Fibroblast of lung (primary cell): ENCODE data around the gene GOLM1. TPM values are rescaled to one million over a fixed set of nuclear protein-coding genes. Genes with fewer than 3 reads are reported as not detected.

ENCODE experiments used
- DNase-seq, 2 donors: peaks; one replicate each; pipeline versions ENCODE4 v3.0.0 to v3.0.0-alpha.2; 2010; ENCODE audit warnings: low read depth in 2 of 2
- H2AFZ ChIP-seq: 2 replicates; pipeline ENCODE4 v1.5.1; 2012; ENCODE audit warnings: low read length, control low read depth, inconsistent platforms
- H3K27ac ChIP-seq: 2 replicates; pipeline ENCODE4 v1.5.1; 2011; ENCODE audit warnings: low read length, control low read depth; ENCODE audit not compliant: insufficient read depth
- H3K27me3 ChIP-seq: 2 replicates; pipeline ENCODE4 v1.5.1; 2011; ENCODE audit warnings: mild to moderate bottlenecking, low read length; ENCODE audit not compliant: control insufficient read depth, insufficient read depth
- H3K36me3 ChIP-seq: 2 replicates; pipeline ENCODE4 v1.5.1; 2011; ENCODE audit warnings: low read length; ENCODE audit not compliant: control insufficient read depth, insufficient read depth
- H3K4me1 ChIP-seq: 2 replicates; pipeline ENCODE4 v1.5.1; 2011; ENCODE audit warnings: low read length; ENCODE audit not compliant: control insufficient read depth, insufficient read depth; ENCODE audit errors: extremely low read depth
- H3K4me2 ChIP-seq: 2 replicates; pipeline ENCODE4 v1.5.1; 2011; ENCODE audit warnings: low read length, control low read depth; ENCODE audit not compliant: insufficient read depth; ENCODE audit errors: extremely low read depth
- H3K4me3 ChIP-seq, 4 experiments: fragments of 200-600 bp in 1 of 4; sonication (generic) in 1 of 4; replicated peaks in 1 of 4; 2 replicates each; pipeline ENCODE4 v1.5.1; 2011 to 2016; ENCODE audit warnings: low read length in 4 of 4, low read depth in 3 of 4, mild to moderate bottlenecking in 3 of 4, control low read depth in 2 of 4, inconsistent platforms in 1 of 4, mixed read lengths in 1 of 4; ENCODE audit not compliant: insufficient read depth in 1 of 4; ENCODE audit errors: control extremely low read depth in 1 of 4
- H3K79me2 ChIP-seq: 2 replicates; pipeline ENCODE4 v1.5.1; 2012; ENCODE audit warnings: mild to moderate bottlenecking, low read length, inconsistent platforms; ENCODE audit not compliant: control insufficient read depth, insufficient read depth
- H3K9ac ChIP-seq: 2 replicates; pipeline ENCODE4 v1.5.1; 2011; ENCODE audit warnings: mild to moderate bottlenecking, low read length, control low read depth; ENCODE audit not compliant: insufficient read depth
- H3K9me3 ChIP-seq: 2 replicates; pipeline ENCODE4 v1.5.1; 2012; ENCODE audit warnings: low read depth, low read length; ENCODE audit not compliant: control insufficient read depth, insufficient read depth
- H4K20me1 ChIP-seq: 2 replicates; pipeline ENCODE4 v1.5.1; 2011; ENCODE audit warnings: low read length; ENCODE audit not compliant: control insufficient read depth, insufficient read depth; ENCODE audit errors: extremely low read depth
- EZH2 ChIP-seq: IDR thresholded peaks from 2 replicates; pipeline ENCODE4 v1.5.1; 2012; ENCODE audit warnings: low read length, control low read depth, mild to moderate bottlenecking; ENCODE audit errors: missing control alignments
- polyA plus RNA-seq, 2 donors: library from polyadenylated mRNA; depleted of rRNA in 1 of 2; stranded (reverse) in 1 of 2; unstranded in 1 of 2; fragments of >200 nt; gene quantifications; 2 replicates each; pipeline ENCODE4 v1.2.1, GENCODE V29; 2011 to 2012; ENCODE audit warnings: missing spikeins in 1 of 2
- total RNA-seq: library from RNA; depleted of rRNA; stranded (reverse); fragments of >200 nt; gene quantifications from 2 replicates; pipeline ENCODE4 v1.2.1, GENCODE V29; 2014
- TF ChIP-seq, protein P1 (sequence below), 2 donors: IDR thresholded peaks in 1 of 2; conservative IDR thresholded peaks in 1 of 2; 1 replicate in 1 of 2; 2 replicates in 1 of 2; pipeline ENCODE4 v1.5.1; 2011 to 2012; ENCODE audit warnings: low read length in 2 of 2, control low read depth in 1 of 2, inconsistent platforms in 1 of 2, low read depth in 1 of 2, mild to moderate bottlenecking in 1 of 2

Gene GOLM1
- total and polyA plus RNA-seq, 2 donors (not counting 1 experiment from before 2014, with no cell fraction given): 46.7 to 64.0 TPM

DNA sequence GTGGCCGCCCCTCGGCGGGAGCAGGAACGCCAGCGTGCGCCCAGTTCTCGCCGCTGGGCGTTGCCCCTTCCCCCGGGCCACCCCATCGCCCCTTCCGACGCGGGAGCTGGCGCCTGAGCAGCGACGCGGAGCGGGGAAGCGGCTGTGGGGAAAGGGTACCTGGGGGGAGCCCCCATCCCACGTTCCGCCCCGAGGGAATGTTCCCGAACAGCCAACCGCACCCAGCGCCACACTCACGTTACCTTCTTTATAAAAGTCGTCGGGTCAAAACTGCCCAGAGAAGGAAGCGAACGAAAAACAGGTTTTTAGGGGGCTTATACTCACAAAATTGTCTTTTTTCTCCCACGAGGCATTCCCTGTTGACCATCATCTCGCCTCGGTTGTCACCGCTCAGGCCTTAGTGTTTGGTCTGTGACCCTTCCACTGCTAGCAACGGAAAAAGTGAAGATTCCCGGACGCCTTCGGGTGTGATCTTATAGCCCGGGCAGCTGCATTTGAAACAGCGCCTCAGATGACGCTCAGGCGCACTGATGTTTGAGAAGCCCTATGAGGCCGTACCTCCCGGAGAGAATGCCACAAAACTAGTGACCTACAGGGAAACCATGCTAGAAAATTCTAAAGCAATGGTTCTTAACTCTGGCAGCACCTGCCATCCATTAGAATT is 475 bp upstream of the GOLM1 start:
- Histone ChIP-seq H3K4me2 (peak overlapping the region; percentile 78), H2AFZ (peak overlapping the region; percentile 78), H3K9me3 (no peaks in the 10 kb centered on the region), H3K4me1 (peaks cover 2% of the 10 kb centered on the region), H3K4me3 (peak overlapping the region; percentile 52 to 76 (median 61)), H3K27ac (peak overlapping the region; percentile 18), H4K20me1 (no peaks in the 10 kb centered on the region), H3K79me2 (peaks cover 4% of the 10 kb centered on the region), H3K9ac (peak overlapping the region; percentile 60), H3K36me3 (no peaks in the 10 kb centered on the region), H3K27me3 (no peaks in the 10 kb centered on the region)
- TF ChIP-seq EZH2: no peak
- TF ChIP-seq, protein P1, sequence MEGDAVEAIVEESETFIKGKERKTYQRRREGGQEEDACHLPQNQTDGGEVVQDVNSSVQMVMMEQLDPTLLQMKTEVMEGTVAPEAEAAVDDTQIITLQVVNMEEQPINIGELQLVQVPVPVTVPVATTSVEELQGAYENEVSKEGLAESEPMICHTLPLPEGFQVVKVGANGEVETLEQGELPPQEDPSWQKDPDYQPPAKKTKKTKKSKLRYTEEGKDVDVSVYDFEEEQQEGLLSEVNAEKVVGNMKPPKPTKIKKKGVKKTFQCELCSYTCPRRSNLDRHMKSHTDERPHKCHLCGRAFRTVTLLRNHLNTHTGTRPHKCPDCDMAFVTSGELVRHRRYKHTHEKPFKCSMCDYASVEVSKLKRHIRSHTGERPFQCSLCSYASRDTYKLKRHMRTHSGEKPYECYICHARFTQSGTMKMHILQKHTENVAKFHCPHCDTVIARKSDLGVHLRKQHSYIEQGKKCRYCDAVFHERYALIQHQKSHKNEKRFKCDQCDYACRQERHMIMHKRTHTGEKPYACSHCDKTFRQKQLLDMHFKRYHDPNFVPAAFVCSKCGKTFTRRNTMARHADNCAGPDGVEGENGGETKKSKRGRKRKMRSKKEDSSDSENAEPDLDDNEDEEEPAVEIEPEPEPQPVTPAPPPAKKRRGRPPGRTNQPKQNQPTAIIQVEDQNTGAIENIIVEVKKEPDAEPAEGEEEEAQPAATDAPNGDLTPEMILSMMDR (conservative IDR thresholded peaks at IDR 0.05 in 1 of 2, IDR thresholded peaks at IDR 0.05 in 1 of 2; ENCODE audit: low read depth in 1 of 2, low read length in 2 of 2): no peak
- peak; percentile 57 to 59 for DNase-seq

DNA sequence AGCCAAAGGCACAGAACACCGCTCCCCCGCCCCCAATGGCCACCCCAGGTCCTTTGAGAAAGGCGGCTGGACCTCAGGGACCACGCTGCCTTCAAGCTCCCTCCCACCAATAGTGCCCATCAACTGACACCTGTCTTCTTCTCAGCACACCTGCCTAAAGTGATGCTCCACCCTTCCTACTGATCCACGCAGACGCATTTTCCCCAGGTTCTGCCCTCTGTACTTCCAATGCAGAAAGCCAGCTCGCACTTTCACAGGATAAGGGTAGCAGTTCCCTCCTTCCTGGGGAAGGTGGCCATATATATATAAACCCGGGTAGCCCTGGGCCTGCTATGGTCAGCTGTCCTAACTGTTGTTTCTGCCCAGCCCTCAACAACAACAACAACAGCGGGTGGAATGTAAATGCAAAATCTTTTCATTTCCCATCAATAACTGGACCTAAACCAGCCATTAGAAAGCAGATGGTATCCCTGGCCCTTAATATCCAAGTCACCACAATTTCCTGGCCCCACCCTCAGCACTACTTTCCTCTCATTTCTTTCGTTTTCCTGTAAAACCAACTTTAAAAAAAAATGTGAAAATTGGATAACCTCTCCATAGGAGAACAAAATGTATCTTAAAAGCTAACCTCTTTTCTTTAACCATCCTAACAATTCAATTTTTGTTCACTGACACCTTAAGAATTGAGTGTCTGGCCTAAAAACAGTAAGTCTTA is 1.7 kb downstream of the GOLM1 start:
- H3K36me3 ChIP-seq: no peaks in the 10 kb centered on the region
- no peaks in the 10 kb centered on the region for H3K9me3 ChIP-seq
- TF ChIP-seq, protein P1 (conservative IDR thresholded peaks at IDR 0.05 in 1 of 2, IDR thresholded peaks at IDR 0.05 in 1 of 2; ENCODE audit: low read depth in 1 of 2, low read length in 2 of 2): no peak
- no peak for TF ChIP-seq EZH2
- DNase-seq: no peak
- H3K9ac ChIP-seq: no peak overlapping the region
- no peaks in the 10 kb centered on the region for H4K20me1 ChIP-seq
- H3K27me3 ChIP-seq: no peaks in the 10 kb centered on the region
- no peak overlapping the region for H2AFZ ChIP-seq
- peaks cover 2% of the 10 kb centered on the region for H3K4me1 ChIP-seq
- no peak overlapping the region for H3K27ac ChIP-seq
- H3K4me3 ChIP-seq: peak overlapping the region in 3 of 4 experiments; percentile 80 to 88 (median 82)
- H3K79me2 ChIP-seq: peaks cover 4% of the 10 kb centered on the region
- peak overlapping the region; percentile 80 for H3K4me2 ChIP-seq

DNA sequence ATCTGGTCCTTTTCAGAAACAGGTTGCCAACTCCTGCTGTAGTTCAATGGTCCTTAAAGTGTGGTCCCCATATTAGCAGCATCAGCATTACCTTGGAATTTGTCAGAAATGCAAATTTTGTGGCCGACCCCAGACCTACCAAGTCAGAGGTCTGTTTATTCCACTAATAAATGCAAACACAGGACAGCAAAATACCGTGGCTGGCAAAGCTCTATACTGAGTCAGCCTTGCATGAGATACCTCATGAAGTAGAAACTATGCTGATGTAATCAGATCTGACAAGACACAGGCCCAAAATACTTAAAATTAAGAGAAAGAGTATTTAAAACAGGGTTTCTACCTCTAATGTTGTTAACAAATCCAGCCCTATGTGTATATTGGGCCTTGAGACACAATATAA is 3.0 kb downstream of the GOLM1 start:
- DNase-seq: peak; percentile 56 to 64
- peaks cover 4% of the 10 kb centered on the region for H3K79me2 ChIP-seq
- TF ChIP-seq, protein P1 (conservative IDR thresholded peaks at IDR 0.05 in 1 of 2, IDR thresholded peaks at IDR 0.05 in 1 of 2; ENCODE audit: low read depth in 1 of 2, low read length in 2 of 2): no peak
- no peak for TF ChIP-seq EZH2

More for the DNA sequence above, 3.0 kb downstream of the GOLM1 start:
- Histone ChIP-seq H3K4me3 (no peak overlapping the region), H3K36me3 (no peaks in the 10 kb centered on the region), H3K9ac (no peak overlapping the region), H3K27me3 (no peaks in the 10 kb centered on the region), H2AFZ (no peak overlapping the region), H3K4me2 (no peak overlapping the region), H4K20me1 (no peaks in the 10 kb centered on the region), H3K4me1 (peaks cover 2% of the 10 kb centered on the region), H3K27ac (no peak overlapping the region), H3K9me3 (no peaks in the 10 kb centered on the region)
